Measurements from ENCODE around the gene HORMAD2.

- no peak for TF ChIP-seq EZH2 (IDR thresholded peaks at IDR 0.05; ENCODE audit: insufficient read depth, low read length)
- TF ChIP-seq CTCF (IDR thresholded peaks at IDR 0.05; ENCODE audit: insufficient read depth, low read depth, low read length) = no peak
Observed at GRCh38 chr22:30221121-30221992, 141.1 kb downstream of the HORMAD2 start.
